Neural progenitor cell (in vitro differentiated cells): ENCODE measurements around the gene FAM163A. TPM values are rescaled to one million over a fixed set of nuclear protein-coding genes. Genes with fewer than 3 reads are reported as not detected.
A peak's percentile ranks its signal among the peaks of the same experiment; 100 is the strongest.
"Not testable (repeated sequence)": the region's sequence is repeated elsewhere in the genome, so short reads cannot be mapped to it uniquely, and the experiment has no call there.

Source experiments
- DNase-seq: peaks from one replicate; pipeline ENCODE4 v3.0.0-alpha.2; 2016; ENCODE audit warnings: low spot score
- H2AFZ ChIP-seq: fragments of 200-600 bp; sonication (generic); replicated peaks from 2 replicates; pipeline ENCODE4 v1.6.1; 2016; ENCODE audit warnings: antibody characterized with exemption
- H3F3A ChIP-seq: fragments of 200-600 bp; sonication (generic); 2 replicates; pipeline ENCODE4 v1.6.1; 2016; ENCODE audit warnings: antibody characterized with exemption, low read depth
- H3K27ac ChIP-seq: fragments of 200-600 bp; sonication (generic); 2 replicates; pipeline ENCODE4 v1.5.1; 2016; ENCODE audit warnings: mild to moderate bottlenecking
- H3K27me3 ChIP-seq: fragments of 200-600 bp; sonication (generic); 2 replicates; pipeline ENCODE4 v1.6.1; 2016; ENCODE audit warnings: mild to moderate bottlenecking, moderate library complexity
- H3K36me3 ChIP-seq: fragments of 200-600 bp; sonication (generic); 2 replicates; pipeline ENCODE4 v1.5.1; 2016
- H3K4me1 ChIP-seq: fragments of 200-600 bp; sonication (generic); 2 replicates; pipeline ENCODE4 v1.6.1; 2016; ENCODE audit warnings: mixed run types
- H3K4me2 ChIP-seq: fragments of 200-600 bp; sonication (generic); 2 replicates; pipeline ENCODE4 v1.6.1; 2016
- H3K4me3 ChIP-seq: fragments of 200-600 bp; sonication (generic); 2 replicates; pipeline ENCODE4 v1.5.1; 2016
- H3K79me2 ChIP-seq: fragments of 200-600 bp; sonication (generic); 2 replicates; pipeline ENCODE4 v1.6.1; 2016; ENCODE audit warnings: low read depth
- H3K9ac ChIP-seq: fragments of 200-600 bp; sonication (generic); 2 replicates; pipeline ENCODE4 v1.6.1; 2016
- H3K9me3 ChIP-seq: fragments of 200-600 bp; sonication (generic); 2 replicates; pipeline ENCODE4 v1.5.1; 2016; ENCODE audit warnings: low read depth
- H4K20me1 ChIP-seq: fragments of 200-600 bp; sonication (generic); 2 replicates; pipeline ENCODE4 v1.6.1; 2016; ENCODE audit warnings: low read depth
- H3K27ac Mint-ChIP-seq: 3 replicates; pipeline ENCODE4 v1.8.0; 2021; ENCODE audit warnings: mixed read lengths
- H3K27me3 Mint-ChIP-seq: 2 replicates; pipeline ENCODE4 v1.8.0; 2022; ENCODE audit warnings: low read depth, mild to moderate bottlenecking, inconsistent platforms, moderate library complexity, mixed read lengths; ENCODE audit not compliant: insufficient read depth
- H3K36me3 Mint-ChIP-seq: 3 replicates; pipeline ENCODE4 v1.8.0; 2021; ENCODE audit warnings: mixed read lengths
- H3K4me1 Mint-ChIP-seq: 3 replicates; pipeline ENCODE4 v1.8.0; 2021; ENCODE audit warnings: mixed read lengths
- H3K4me3 Mint-ChIP-seq: 3 replicates; pipeline ENCODE4 v1.8.0; 2021; ENCODE audit warnings: mild to moderate bottlenecking, moderate library complexity, mixed read lengths
- H3K9me3 Mint-ChIP-seq: 3 replicates; pipeline ENCODE4 v1.8.0; 2020; ENCODE audit warnings: mixed read lengths
- CTCF ChIP-seq: fragments of 200-600 bp; sonication (generic); IDR thresholded peaks from 2 replicates; pipeline ENCODE4 v1.5.1; 2017; ENCODE audit warnings: antibody characterized with exemption, mild to moderate bottlenecking
- EZH2 ChIP-seq: fragments of 200-600 bp; sonication (generic); IDR thresholded peaks from 2 replicates; pipeline ENCODE4 v1.6.1; 2017; ENCODE audit warnings: antibody characterized with exemption, mild to moderate bottlenecking, moderate library complexity
- EZH2phosphoT487 ChIP-seq: fragments of 200-600 bp; sonication (generic); IDR thresholded peaks from 2 replicates; pipeline ENCODE4 v1.6.1; 2017; ENCODE audit warnings: antibody characterized with exemption
- total RNA-seq: library from RNA; depleted of rRNA; stranded (reverse); fragments of >200 nt; gene quantifications from 2 replicates; pipeline ENCODE4 v1.2.3, GENCODE V29; 2015; ENCODE audit warnings: low replicate concordance

Gene FAM163A
- 0.11 and 0.40 TPM in 2 replicates for total RNA-seq

- Mint-ChIP-seq H3K27ac (no peak within 1 kb of the TSS), H3K4me3 (peak within 1 kb of the TSS; percentile 85), H3K27me3 (peaks cover 61% of the 10 kb centered on the region), H3K4me1 (peaks cover 13% of the 10 kb centered on the region), H3K36me3 (no peaks in the 10 kb centered on the region), H3K9me3 (peaks cover 7% of the 10 kb centered on the region)
- Histone ChIP-seq H3K4me1 (no peaks in the 10 kb centered on the region), H4K20me1 (no peaks in the 10 kb centered on the region), H3K4me2 (peak within 1 kb of the TSS; percentile 94), H3K36me3 (no peaks in the 10 kb centered on the region), H2AFZ (peak within 1 kb of the TSS; percentile 92), H3K9me3 (no peaks in the 10 kb centered on the region), H3K9ac (no peak within 1 kb of the TSS), H3F3A (peaks cover 3% of the 10 kb centered on the region), H3K79me2 (no peaks in the 10 kb centered on the region), H3K27me3 (peaks cover 100% of the 10 kb centered on the region), H3K4me3 (peak within 1 kb of the TSS; percentile 56), H3K27ac (no peak within 1 kb of the TSS)
- DNase-seq = peak; percentile 71
- TF ChIP-seq EZH2 (peak; percentile 87), CTCF (no peak), EZH2phosphoT487 (peak; percentile 84)
Measured at GRCh38 chr1:179742717-179743678, at the start of gene FAM163A. TSS of gene FAM163A (plus strand) at chr1:179743291. CDS start at chr1:179813098, 69,807 bp downstream.

GRCh38 chr1:179694530-179694929 lies 48.6 kb upstream of the FAM163A start:
- not testable (repeated sequence) for H3K9me3 ChIP-seq, H3K4me3 ChIP-seq, H3K4me2 ChIP-seq, H3K9me3 Mint-ChIP-seq, H3K9ac ChIP-seq, H4K20me1 ChIP-seq, H3K36me3 ChIP-seq, H3K4me1 Mint-ChIP-seq, DNase-seq, H3K36me3 Mint-ChIP-seq, H3K27me3 ChIP-seq, H3F3A ChIP-seq, H3K79me2 ChIP-seq, H2AFZ ChIP-seq, H3K27me3 Mint-ChIP-seq, H3K4me3 Mint-ChIP-seq, H3K27ac Mint-ChIP-seq, H3K27ac ChIP-seq, H3K4me1 ChIP-seq

- Histone ChIP-seq H3K4me2 (no peak overlapping the region), H2AFZ (no peak overlapping the region), H3K27me3 (no peaks in the 10 kb centered on the region), H3K27ac (no peak overlapping the region), H4K20me1 (no peaks in the 10 kb centered on the region), H3K36me3 (no peaks in the 10 kb centered on the region), H3K9ac (no peak overlapping the region), H3K4me1 (no peaks in the 10 kb centered on the region), H3F3A (no peaks in the 10 kb centered on the region), H3K9me3 (no peaks in the 10 kb centered on the region), H3K4me3 (no peak overlapping the region), H3K79me2 (no peaks in the 10 kb centered on the region)
- TF ChIP-seq CTCF (no peak), EZH2phosphoT487 (no peak), EZH2 (no peak)
- Mint-ChIP-seq H3K4me3 (no peak overlapping the region), H3K27ac (no peak overlapping the region), H3K9me3 (peaks cover 6% of the 10 kb centered on the region), H3K27me3 (peaks cover 6% of the 10 kb centered on the region), H3K4me1 (no peaks in the 10 kb centered on the region), H3K36me3 (no peaks in the 10 kb centered on the region)
- DNase-seq = no peak
Measured at GRCh38 chr1:179702946-179703539, 40.0 kb upstream of the FAM163A start.
